GM21723 (cell line): ENCODE results near the gene MORN1.

Experiments used
- ATAC-seq: cut with Tn5 transposase; IDR thresholded peaks from one replicate; pipeline ENCODE4 v1.9.1; 2021; ENCODE audit warnings: mild to moderate bottlenecking, moderate library complexity; ENCODE audit not compliant: unreplicated experiment

MORN1 gene

DNA sequence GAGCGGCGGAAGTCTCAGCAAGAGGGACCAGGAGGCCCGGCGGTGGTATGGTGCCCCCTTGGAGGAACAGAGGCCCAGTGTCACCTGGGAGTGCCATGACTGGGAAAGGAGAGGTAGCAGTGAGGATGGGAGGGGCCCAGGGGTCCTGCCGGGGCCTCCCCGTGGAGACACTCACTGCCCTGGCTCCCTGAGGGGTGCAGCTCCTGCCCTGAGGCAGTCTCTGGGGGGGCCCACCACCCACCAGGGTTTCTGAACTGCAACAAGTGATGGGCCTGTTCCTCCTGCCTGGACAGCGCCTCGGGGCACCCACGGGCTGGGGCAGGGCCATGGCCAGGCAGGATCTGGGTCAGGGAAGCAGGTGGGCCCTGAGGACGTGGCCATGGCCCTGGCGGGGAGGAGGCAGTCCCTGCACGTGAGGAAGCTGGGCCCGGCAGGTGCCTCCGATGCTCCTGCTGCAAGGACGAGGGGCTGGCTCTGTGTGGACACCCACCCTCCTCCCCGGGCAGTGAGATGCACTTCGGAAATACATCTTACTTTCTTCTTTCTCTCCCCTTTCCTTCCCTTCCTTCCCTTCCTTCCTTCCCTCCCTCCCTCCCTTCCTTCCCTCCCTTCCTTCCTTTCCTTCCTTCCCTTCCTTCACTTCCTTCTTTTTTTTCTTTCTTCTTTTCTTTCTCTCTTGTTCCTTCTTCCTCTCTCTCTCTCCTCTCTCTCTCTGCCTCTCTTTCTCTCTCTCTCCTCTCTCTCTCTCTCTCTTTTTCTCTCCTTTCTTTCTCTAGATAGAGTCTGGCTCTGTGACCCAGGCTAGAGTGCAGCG, 66.6 kb downstream of the MORN1 start:
- ATAC-seq = no peak

GRCh38 chr1:2323451-2323974, 67.8 kb downstream of the MORN1 start:
- ATAC-seq = no peak

- no peak for ATAC-seq
Observed at GRCh38 chr1:2322581-2323211, 68.7 kb downstream of the MORN1 start.

- ATAC-seq = no peak
Observed at GRCh38 chr1:2322065-2322571, 69.2 kb downstream of the MORN1 start.

GRCh38 chr1:2320760-2321667, 70.3 kb downstream of the MORN1 start:
- no peak for ATAC-seq

DNA sequence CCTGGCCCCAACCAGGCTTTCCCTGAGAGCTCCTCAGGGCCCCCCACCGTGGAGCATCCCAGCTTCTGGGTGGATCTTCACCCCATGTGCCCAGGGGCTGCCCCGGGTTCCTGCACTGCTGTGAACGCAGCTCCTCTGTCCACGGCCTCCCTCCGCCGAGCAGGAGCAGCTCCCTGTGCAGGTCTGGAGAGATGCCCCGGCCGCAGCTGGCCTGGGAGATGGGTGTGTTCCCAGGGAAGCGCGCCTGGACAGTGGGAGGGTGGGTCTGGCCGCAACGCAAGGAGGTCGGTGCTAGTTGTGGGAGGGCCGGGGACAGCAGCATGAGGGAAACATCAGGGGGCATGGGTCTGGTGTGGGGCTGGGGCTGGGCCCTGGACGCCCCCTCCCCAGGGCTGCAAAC, 71.3 kb downstream of the MORN1 start:
- no peak for ATAC-seq

GRCh38 chr1:2319291-2319690, 72.1 kb downstream of the MORN1 start:
- no peak for ATAC-seq

GRCh38 chr1:2318314-2319278, 72.8 kb downstream of the MORN1 start:
- ATAC-seq = no peak

DNA sequence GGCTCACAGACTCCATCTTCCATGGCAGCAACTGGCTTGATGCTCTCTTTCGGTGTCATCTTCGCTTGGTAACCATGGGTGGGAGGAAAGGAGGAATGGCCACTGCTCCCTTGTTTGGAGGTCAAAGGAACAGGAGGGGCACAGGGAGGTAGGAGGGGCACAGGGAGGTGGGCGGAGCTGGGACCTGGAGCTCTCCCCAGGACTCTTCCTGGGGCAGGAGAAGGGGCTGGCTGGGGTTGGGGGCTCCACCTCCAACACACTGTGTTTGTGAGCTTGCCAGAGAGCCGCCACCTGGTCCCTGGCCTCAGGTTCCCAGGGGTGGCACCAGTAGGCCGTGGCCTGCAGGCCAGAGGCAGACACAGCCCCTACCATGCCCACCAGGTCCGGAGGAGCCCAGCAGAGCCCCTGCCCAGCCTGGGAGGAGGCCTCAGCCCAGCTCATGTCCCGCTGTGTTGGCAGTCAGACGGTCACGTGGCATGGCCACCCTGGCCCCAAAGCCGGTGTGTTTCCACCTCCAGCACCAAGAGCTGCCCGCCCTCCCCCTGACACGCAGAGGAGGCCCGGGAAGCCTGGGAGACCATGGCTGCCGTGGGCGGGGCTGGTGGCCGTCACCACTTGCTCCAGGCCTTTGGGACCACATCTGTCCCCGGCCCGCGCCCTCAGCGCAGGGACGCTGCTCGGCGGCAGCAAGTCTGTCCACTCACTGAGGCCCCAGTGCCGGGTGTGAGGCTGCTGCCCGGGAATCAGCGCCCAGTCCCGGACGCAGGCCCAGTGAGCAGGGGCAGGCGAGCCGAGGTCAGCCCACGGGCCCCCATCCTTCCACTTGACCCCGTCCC, 73.9 kb downstream of the MORN1 start:
- ATAC-seq = no peak

- no peak for ATAC-seq
Observed at GRCh38 chr1:2316451-2316961, 74.8 kb downstream of the MORN1 start.

DNA sequence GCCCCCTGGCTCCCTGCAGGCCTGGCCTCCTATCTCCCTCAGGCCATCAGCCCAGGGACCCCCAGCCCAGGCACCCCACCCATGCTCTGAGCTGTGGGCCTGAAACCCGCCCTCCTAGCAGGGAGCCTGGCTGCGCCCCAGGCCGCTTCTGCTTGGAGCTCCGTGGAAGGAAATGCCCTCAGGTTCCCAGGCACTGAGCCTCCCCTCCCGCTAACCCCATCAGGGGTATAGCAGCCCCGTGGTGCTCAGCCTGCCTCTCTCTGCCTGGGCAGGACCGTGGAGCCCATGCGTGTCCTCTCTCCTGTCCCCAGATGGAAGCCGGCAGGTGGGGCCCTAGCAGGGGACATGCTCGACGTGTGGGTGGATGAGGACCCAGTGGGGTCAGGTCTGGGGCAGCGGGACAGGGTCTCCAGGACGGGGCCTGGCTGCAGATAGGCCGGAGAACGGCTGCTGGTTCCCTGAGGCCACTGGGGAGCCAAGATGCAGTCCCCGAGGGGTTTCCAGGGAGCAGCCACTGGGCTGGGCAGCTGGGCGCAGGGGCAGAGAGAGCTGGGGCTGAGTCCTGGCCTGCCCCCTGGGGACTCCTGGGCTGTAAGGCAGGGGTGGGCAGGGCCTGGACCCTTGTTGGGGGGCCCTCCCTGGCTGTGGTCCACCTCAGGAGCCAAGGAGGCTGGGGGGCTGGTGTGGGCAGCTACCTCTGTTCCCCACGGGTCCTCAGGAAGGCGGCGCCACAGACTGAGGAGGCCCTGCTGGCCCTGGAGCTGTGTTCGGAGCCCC, 75.5 kb downstream of the MORN1 start:
- ATAC-seq = no peak

- ATAC-seq = no peak
Observed at GRCh38 chr1:2314803-2315673, 76.3 kb downstream of the MORN1 start.

- no peak for ATAC-seq
Observed at GRCh38 chr1:2314273-2314802, 77.0 kb downstream of the MORN1 start.

DNA sequence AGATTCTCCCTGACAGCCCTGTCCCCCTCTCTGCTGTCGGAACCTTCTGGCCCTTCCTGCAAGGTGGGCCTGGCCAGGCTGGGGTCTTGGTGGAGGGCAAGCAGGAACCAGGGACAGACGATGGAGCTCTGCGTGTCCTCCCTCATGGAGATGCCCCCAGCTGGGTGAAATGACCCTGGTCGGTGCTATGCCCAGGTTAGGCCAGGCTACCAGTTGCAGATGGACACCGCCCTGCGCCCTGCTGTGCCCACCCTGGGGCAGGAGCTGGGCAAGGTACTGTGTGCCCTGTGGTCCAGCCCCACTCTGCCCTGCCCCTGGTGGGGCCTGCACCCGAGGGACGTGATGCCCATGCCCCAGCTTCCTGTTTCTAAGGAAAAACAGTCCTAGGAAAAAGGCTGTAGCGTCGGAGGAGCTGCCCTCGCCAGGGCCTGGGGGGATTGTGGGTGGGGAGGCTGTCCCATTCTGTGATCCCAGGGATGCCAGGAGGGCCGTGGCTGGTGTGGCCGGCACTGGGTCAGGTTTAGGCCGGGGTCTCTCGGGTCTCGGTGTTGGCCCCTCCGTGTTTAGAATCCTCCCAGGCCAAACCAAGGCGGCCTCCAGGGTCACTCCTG, 77.6 kb downstream of the MORN1 start:
- no peak for ATAC-seq

- ATAC-seq = no peak
Observed at GRCh38 chr1:2312515-2313301, 78.6 kb downstream of the MORN1 start.

DNA sequence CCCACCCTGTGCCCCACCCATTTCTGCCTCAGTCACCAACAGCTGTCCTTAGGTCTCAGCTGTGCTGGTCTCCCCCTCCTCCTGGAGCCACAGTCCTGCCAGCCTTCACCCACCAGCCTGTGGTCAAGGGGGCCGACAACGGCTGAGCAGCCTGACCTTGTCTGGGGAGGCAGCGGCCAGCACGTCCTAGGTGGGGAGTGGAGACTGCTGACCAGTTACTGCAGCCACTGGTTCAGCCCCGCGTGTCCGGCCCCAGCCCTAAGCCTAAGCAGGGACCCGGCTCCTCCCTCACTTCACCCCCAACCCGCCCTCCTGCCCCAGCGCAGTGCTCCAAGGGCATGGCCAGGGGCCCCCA, 79.2 kb downstream of the MORN1 start:
- ATAC-seq = no peak
